ENCODE results near the gene SV2C.

SV2C gene

DNA sequence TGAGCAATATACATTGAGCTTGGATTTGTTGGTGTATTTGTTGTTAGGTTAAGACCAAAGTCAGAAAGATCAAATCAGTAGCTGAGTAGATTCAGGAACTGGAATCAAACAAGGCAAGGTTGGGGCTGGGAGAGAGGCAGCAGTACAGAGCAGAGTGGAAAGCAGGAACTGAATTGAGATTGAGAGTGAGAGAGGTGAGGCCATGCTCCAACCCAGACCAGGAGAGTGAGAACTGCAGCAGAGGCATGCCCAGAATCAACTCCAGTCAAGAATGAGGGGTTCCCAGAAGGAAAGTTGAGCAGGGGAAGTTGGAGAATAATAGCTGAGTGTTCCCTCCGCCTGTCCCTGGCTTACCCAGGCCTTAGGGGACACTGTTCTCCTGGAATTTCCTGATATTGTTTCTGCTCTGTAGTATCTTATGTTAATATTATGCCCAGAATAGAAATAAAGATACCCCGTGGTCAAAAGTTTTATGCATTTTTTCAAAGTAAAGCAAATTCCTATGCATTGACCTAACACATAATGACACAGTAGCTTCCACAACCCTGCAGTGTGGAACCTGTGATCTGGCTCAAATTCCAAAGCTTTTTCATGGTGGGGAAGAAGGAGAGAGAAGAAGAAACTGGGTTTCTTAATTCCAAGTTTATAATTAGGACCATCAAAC is 82.7 kb downstream of the SV2C start:
- no peak for DNase-seq (ENCODE audit: low read depth in 2 of 2)

DNA sequence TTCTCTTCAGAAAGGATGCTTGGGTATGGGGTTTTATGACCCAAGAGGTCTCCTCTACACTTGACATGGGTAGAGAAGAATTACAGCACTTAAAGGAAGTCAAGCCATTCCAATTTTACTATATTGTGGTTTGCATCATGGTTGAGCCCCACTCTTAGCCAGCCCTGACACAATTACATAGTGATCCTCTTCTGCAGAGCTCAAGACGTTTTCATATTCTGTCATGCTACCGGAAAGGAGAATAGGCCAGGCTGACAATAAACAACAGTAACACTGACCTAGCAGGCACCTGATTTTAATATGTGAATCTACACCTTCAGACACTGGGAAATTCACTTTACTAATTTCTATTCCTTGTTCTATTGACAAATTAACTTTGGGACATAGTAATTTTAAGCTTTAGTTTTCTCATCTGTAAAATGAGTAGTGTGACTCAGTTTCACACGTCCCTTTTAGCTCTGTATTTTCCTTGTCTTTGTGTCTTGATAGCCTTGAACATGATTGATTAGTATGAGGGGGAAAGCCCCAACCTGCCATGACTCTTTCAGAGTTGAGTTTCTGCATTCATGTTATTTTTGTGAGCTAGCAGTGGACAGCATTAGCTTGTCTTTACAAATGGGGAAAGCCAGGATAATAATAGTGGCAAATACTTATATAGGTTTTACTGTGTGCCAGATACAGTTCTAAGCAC is 83.8 kb downstream of the SV2C start:
- DNase-seq (ENCODE audit: low read depth in 2 of 2), result no peak

DNA sequence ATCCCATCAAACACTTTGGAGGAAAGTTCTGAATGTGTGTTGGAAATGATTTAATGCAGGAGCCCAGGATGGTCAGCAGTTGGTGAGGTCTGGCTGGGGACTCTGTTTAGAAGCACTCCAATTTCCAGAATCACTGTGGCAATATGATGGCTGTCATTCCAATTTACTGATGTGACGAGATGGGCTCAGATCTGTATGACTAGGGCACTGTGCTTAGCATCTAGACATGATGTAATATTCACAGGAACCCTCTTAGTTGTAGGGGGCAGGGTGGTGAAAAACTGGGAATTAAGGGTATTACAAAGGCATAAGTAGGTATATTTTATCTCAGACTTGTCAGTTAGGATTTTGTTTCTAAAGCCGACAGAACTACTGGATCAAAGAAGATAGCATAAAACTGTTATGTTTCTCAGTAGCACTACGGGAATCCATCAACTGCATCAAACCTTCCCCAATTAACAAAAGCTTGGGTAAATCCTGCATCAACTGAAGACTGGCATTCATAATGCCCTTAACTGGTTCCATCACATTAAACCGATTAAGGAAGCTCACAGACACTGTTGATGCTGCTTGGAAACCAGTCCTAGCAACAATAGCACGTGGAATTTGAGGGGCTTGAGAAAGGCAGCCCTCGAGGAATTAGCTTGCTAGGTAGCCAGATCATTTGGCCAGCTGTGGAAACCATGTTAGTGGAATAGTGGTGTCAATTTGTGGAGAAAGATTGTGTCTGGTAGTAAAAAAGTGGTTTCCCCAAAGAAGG is 86.1 kb downstream of the SV2C start:
- no peak for DNase-seq (ENCODE audit: low read depth in 2 of 2)

DNA sequence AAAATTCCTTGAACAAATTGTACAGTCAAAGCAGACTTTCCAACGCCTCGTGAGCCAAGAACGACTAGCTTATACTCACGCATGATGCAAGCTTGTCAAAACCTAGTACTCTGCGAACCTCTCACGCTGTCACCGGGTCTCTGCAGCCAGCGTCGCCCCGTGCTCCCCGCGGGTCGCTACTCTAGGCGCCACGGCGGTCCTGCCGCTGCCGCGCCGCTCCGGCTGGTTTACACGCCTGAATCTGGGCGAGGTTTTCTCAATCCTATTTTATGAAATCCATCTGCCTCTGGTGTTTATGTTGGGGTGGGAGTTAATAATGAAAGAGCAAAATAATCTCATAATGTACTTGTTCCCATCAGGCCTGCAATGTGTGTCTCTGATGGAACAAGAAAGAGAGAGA is 90.9 kb downstream of the SV2C start:
- no peak for DNase-seq (ENCODE audit: low read depth in 2 of 2)

DNA sequence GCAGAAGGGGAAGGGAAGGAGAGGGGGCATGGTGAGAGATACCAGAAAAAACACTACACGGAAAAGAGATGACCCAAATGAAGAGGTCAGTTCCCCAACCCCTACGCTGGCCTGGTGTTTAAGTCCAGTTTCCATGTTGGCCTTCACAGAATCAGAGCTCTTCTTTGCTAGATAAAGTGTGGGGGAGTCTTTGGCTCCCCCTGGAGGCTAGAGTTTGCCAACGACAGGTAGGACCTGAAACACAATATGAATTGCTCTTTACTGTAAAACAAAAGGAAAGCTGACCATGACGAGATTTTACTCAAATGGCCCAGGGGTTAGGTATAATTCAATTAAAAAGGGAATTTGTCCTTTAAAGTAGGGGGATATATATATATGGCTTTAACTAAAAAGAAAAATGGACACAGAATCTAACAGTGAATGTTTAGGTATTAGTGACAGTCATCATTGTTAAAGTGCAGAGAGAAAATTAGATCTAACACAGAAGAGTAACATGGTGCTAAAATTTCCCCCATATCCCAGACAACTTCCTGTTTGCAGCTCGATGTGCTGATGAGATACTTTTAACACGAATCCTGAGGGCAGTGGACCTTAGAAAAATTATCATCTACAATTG is 92.0 kb downstream of the SV2C start:
- DNase-seq (ENCODE audit: low read depth in 2 of 2), result peak in 1 of 2 donors; percentile 21

DNA sequence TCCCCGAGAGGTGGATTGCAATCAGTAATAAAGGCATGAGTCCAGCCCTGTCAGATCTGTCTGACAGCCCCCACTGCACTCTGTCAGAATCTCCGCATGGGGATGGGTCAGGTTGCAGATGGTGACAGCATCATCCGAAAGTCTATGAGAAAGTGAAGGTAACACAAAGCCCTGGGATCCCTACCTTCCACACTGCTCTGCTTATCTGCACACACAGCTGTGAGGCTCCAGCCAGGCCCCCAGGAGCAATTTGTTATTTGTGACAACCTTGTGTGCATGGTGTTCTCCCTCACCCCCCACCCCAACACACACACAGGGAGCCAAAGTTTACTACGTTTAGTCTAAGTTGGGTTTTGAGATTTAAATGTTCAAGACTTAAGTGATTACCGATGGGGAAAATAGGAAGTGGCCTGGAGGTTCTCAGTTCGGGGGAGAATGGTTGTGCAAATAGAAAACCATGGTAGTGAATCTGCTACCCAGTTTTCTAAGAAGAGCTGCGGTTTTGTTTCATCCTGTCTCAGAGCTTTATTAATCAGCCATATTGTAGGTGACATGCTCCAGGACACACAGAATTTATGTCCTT is 92.7 kb downstream of the SV2C start:
- no peak for DNase-seq (ENCODE audit: low read depth in 2 of 2)

DNA sequence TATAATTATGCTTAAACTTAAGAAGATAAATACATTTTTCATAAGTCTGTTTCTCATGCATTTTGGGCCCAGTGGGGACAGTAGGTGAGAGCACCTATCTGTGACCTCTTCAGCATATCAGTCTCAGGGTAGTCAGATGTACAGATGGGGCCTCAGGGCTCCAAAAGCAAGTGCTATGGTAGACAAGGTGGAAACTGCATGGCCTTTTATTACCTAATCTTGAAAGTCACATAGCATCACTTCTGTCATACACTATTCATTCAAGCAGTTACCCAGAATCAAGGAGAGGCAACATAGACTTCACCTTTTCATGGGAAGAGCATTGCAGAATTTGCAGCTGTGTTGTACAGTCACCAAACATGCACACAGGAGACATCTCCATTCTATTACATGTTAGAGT is 94.8 kb downstream of the SV2C start:
- DNase-seq (ENCODE audit: low read depth in 2 of 2), result no peak

DNA sequence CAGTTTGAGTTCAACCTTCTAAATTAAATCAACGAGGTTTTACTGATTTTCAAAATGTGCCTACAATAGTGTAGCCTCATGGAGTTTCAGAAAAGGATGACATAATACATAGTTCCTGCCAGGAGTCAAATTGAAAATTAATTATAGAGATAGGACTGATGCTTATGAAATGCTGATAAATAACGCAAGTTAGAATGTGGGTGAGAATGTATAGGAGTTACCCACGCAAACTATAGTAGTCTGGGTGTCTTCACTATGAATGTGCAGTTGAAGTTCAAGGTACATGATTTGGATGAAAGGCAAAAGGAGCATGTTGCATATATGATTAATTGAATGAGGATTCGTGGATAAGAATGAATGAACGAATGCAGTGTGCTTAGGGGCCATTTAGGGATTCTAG is 95.7 kb downstream of the SV2C start:
- no peak for DNase-seq (ENCODE audit: low read depth in 2 of 2)

DNA sequence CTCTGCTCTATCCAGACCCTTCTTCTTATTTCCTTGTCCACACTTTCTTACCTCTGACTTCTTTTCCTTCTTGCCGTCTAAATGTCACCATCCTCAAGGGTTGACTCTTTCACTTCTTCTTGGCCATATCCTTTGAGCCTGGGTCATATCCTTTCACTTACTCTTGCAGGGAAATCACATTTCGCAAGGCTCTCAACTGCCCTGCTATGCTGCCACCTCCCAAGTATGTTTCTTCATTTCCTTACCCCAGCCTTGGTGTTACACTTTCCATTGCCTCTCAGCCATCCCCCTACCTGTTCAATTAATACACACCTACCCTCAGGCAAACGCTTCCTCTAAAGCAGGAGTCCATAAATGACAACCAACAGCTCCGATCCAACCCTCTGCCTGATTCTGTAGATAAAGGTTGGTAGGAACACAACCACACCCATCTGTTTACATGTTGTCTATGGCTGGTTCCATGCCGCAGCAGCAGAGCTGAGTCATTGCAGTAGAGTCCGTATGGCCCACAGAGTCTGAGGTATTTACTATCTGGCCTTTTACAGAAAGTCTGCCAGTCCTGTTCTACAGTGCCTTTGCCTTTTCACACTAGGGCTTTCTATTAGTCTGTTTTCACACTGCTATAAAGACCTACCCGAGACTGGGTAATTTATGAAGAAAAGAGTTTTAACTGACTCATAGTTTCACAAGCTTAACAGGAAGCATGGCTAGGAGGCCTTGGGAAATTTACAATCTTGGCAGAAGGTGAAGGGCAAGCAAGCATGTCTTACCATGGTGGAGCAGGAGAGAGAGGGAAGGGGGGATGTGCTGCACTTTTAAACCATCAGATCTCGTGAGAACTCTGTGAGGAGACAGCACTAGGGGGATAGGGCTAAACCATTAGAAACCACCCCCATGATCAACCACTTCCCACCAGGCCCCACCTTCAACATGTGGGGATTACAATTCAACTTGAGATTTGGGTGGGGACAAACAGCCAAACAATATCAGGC is 97.9 kb downstream of the SV2C start:
- no peak for DNase-seq (ENCODE audit: low read depth in 2 of 2)

DNA sequence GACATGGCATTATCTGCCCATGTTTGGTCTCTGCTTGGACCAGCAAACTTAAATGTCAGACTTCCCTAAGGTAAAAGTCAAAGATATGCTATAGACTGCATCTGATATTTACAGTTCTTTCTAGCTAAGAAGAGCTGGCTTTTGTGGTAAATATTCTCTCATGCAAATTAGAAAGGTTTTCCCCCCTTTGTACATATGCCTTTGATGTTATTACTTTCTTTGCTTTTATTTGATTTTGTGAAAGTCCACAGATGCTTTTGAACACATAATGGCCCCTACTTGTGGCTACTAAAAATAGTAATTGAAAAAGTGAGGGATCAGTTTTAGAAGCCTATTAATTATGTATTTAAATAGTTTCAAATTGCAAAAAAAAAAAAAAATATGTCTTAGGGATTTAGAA is 104.2 kb downstream of the SV2C start:
- DNase-seq (ENCODE audit: low read depth in 2 of 2), result no peak

DNA sequence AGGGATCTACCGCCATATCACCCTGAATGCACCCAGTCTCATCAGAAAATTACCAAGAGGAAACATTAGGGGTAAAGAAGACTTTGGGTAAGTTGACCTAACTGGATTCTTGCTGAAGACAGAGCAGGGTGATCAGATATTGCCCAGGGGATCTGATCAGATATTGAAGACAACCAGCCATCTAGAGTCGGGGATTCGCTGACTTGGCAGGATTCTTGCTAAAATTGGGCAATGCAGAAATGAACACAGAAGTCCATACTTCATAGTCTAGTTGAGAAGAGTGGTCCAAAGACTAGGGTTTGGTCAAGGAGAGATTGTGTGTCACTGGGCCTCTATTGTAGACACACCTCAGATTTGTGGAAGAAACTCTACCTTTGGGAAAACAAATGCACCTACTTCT is 107.2 kb downstream of the SV2C start:
- DNase-seq (ENCODE audit: low read depth in 2 of 2), result no peak

DNA sequence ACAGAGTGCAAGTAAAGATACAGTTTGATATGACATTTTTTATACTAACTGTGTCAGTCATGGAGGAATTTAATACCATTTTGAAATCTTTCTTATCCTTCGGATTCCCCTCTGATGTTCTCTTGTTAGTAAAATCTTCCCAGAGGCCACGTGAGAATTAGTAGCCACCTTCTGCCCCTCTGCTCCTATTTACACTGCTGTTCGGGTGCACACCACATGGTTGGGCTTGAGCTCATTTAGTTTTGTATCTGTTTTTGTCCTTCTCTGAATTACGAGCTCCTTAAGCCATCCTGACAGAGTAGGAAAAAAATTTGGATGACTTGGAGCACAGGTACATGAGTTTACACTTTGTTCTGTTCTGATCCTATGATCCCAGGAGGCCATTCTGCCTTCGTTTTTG is 109.7 kb downstream of the SV2C start:
- no peak for DNase-seq (ENCODE audit: low read depth in 2 of 2)

DNA sequence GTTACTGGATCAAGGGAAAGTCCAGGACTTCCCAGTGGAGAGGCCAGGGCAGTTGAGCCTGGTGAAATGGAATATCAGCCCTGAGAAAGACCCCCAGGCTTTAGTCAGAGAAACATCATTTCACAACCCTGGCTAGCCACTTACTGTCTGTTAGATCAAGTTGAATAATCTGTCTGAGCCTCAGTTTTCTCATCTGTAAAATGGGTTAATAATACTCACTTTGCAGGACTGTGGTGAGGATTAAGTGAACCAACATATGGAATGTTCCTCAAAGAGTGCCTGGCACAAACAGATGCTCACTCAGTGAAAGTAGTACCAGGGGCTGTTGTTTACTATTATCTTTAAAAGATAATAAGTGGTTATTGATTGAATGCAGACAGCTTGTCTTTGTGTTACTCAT is 110.5 kb downstream of the SV2C start:
- no peak for DNase-seq (ENCODE audit: low read depth in 2 of 2)

DNA sequence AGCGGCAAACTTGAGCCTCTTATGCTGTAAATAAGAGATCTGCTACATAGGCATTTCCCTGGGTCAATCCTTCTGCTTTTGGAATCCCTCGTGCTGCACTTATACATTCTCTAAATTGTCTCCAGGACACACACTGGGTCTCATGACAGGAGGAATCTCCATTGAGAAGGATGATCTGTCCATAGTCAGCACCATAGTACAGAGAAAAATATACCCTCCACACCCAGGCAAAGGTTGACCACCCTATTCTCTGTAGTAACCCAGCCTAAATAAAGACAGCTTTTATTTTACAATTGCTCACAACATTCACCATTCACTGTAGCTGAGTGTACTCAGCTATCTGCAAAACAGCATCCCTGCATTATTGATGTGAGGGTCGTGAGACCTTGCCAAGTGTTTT is 111.2 kb downstream of the SV2C start:
- DNase-seq (ENCODE audit: low read depth in 2 of 2), result no peak

DNA sequence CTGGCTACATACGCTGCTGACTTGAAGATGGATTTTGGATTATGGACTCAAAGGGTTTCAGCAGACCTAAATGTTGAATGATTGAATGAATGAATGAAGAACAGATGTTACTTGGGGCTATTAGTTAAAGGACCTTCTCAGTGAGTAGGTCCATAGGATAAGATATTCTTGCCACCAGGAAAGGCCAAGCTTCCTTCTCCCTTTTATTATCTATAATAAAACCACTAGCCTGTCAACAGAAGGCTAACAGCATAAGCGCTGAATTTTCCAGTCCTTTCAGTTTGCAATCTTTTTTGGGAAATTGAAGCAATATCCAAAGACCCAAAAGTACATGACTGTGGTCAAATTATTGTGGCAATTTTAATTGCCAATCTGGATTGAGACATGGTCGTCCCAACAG is 113.3 kb downstream of the SV2C start:
- no peak for DNase-seq (ENCODE audit: low read depth in 2 of 2)

DNA sequence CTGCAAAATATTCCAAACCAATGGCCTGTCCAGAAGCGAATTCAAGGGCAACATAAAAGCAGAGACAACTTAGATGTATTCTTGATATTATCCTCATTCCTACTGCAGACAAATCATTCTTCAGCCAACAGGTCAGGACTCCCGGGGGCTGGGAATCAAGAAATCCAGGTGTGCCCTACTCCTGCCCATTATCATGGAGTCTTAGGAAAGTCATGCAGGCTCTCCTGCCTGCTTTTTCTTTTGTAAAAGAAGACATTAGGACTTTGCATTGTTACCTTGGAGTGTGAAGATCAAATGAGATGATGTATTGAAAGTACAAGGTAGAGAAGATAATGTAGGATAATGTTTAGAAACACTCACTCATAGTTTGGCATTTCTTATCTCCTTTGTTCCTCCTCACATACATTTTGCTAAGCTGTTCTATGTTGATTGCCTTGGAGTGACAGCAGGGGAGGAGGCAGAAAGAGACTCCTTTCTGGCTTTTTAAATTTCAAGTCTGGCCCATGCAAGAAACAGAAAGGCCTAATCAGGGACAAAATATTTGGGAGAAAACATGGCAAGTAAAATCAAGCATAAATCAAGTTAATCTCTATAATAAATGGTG is 113.8 kb downstream of the SV2C start:
- no peak for DNase-seq (ENCODE audit: low read depth in 2 of 2)

DNA sequence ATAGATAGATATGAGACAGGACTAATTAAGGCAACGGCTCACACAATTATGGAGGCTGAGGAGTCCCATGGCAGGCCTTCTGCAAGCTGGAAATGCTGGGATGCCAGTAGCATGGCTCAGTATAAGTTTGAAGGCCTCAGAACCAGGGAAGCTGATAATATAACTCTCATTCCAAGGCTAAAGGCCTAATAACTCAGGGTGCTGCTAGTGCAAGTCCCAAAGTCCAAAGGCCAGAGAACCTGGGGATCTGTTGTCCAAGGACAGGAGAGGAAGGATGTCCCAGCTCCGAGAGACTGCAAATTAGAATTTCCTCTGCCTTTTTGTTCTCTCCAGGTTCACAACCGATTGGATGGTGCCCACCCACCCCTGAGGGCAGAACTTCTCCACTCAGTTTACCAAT is 114.5 kb downstream of the SV2C start:
- DNase-seq (ENCODE audit: low read depth in 2 of 2), result no peak

DNA sequence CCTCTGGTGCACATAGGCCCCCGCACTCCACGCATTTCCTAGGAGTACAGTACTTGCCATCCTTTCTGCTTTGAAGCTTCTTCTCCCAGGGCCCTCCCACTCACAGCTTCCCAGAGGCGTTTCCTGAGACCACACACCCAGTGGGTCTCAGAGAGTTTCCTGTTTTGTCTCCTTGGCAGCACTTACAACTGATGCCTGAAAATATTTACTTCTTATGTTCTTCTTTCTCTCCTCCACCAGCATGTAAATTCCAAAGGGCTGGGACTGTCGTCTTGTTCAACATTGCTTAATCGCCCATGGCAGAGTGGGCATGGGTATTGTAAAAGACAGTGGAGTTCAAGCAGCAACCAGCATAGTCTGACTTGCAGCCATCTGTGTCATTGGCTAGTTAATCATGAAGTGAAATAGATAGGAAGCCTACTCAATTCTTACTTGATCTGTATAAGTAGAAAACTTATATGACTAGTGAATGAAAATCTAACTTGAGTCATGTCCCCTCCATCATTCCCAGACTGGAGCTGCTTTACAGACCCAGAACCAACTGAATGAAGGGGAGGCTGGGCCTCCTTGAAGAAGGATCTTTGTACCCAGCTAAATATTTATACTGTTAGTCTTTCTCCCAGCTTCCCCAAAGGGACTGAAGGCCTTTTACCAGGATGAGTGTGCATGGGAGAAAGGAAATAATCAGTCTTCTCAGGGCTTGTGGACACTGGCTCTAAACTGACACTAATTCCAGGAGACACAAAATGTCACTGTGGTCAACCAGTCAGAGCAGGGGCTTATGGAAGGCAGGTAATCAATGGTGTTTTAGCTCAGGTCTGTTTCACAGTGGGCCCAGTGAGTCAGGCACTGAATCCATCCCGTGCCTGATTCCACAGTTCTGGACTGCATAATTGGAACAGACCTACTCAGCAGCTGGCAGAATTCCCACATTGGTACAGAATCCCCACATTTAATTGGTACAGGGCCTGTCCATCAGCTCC is 116.4 kb downstream of the SV2C start:
- no peak for DNase-seq (ENCODE audit: low read depth in 2 of 2)

DNA sequence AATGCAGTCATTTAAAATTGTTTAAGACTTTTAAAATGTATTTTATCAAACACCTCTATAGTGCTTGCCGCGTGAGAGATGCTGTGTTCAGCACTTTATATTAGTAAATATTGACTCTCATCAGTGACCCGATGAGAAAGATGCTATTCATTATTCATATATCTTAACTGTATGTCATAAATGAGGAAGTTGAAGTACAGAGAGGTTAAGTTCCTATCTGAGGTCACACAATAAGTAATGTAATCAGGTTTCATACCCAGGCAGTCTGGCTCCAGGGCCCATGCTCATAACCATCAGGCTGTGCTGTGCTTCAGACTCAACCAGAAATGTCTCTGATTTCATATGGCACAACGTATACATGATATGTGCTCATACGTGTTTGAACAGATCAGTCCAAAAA is 119.0 kb downstream of the SV2C start:
- no peak for DNase-seq (ENCODE audit: low read depth in 2 of 2)
